HG03175 (cell line): Measurements from ENCODE around the gene ZC3H13.

Experiments
- ATAC-seq: cut with Tn5 transposase; IDR thresholded peaks from one replicate; pipeline ENCODE4 v1.9.1; 2021; ENCODE audit warnings: mild to moderate bottlenecking, moderate library complexity; ENCODE audit not compliant: unreplicated experiment

The ZC3H13 gene

GRCh38 chr13:46052319-46053161, at the start of gene ZC3H13:
TSS of gene ZC3H13 (minus strand) at chr13:46052746. CDS start at chr13:46045507, 7,239 bp downstream.
- peak; percentile 100 for ATAC-seq

GRCh38 chr13:46102255-46102605, 49.7 kb upstream of the ZC3H13 start:
- no peak for ATAC-seq

GRCh38 chr13:46101484-46102254, 49.1 kb upstream of the ZC3H13 start:
- peak; percentile 58 for ATAC-seq

GRCh38 chr13:46101002-46101401, 48.5 kb upstream of the ZC3H13 start:
- no peak for ATAC-seq

- peak; percentile 45 for ATAC-seq
Observed at GRCh38 chr13:46100191-46100815, 47.8 kb upstream of the ZC3H13 start.

- no peak for ATAC-seq
Observed at GRCh38 chr13:46097663-46098062, 45.1 kb upstream of the ZC3H13 start.

GRCh38 chr13:46097015-46097414, 44.5 kb upstream of the ZC3H13 start:
- no peak for ATAC-seq

- ATAC-seq = no peak
Observed at GRCh38 chr13:46094478-46094877, 41.9 kb upstream of the ZC3H13 start.

- ATAC-seq = no peak
Observed at GRCh38 chr13:46088821-46089562, 36.4 kb upstream of the ZC3H13 start.

GRCh38 chr13:46087481-46087880, 34.9 kb upstream of the ZC3H13 start:
- no peak for ATAC-seq

- ATAC-seq = no peak
Observed at GRCh38 chr13:46086985-46087384, 34.4 kb upstream of the ZC3H13 start.

GRCh38 chr13:46086421-46086922, 33.9 kb upstream of the ZC3H13 start:
- no peak for ATAC-seq

- no peak for ATAC-seq
Observed at GRCh38 chr13:46085737-46086136, 33.2 kb upstream of the ZC3H13 start.

GRCh38 chr13:46082324-46082723, 29.8 kb upstream of the ZC3H13 start:
- no peak for ATAC-seq

GRCh38 chr13:46079770-46080169, 27.2 kb upstream of the ZC3H13 start:
- no peak for ATAC-seq

- no peak for ATAC-seq
Observed at GRCh38 chr13:46077265-46077664, 24.7 kb upstream of the ZC3H13 start.

- ATAC-seq = no peak
Observed at GRCh38 chr13:46076827-46077226, 24.3 kb upstream of the ZC3H13 start.

- ATAC-seq = no peak
Observed at GRCh38 chr13:46075811-46076210, 23.3 kb upstream of the ZC3H13 start.

- peak; percentile 92 for ATAC-seq
Observed at GRCh38 chr13:46071590-46072249, 19.2 kb upstream of the ZC3H13 start.

GRCh38 chr13:46063292-46063691, 10.7 kb upstream of the ZC3H13 start:
- no peak for ATAC-seq
